Panc1 (cell line): ENCODE results near the gene HNRNPC. TPM values are rescaled to one million over a fixed set of nuclear protein-coding genes. Genes with fewer than 3 reads are reported as not detected.

Experiments
- ATAC-seq: fragments of 200-7000 bp; cut with Tn5 transposase; 2 replicates; pipeline ENCODE4 v1.9.1; 2020; ENCODE audit warnings: mild to moderate bottlenecking, moderate library complexity
- BruUV-seq: library from RNA; stranded (reverse); fragments of 400-500 nt; replicated peaks from 2 replicates; lab custom pipeline; 2021; lab: Mats Ljungman, UMichigan
- CTCF ChIA-PET: fragments of 300-600 bp; sonication (Branson Sonifier 250); formaldehyde crosslinking; loops from one replicate; lab custom pipeline; 2022; ENCODE audit warnings: antibody characterized with exemption; lab: Charles Lee
- POLR2A ChIA-PET: fragments of 300-600 bp; sonication (Branson Sonifier 250); formaldehyde crosslinking; loops from one replicate; lab custom pipeline; 2022; ENCODE audit warnings: antibody characterized with exemption; lab: Charles Lee
- DNase-seq: peaks from one replicate; pipeline ENCODE4 v3.0.0-alpha.2; 2010; ENCODE audit warnings: low read depth, low spot score
- H3K27ac ChIP-seq: 2 replicates; pipeline ENCODE4 v1.5.1; 2011; ENCODE audit warnings: mild to moderate bottlenecking, low read length, inconsistent platforms
- H3K27me3 ChIP-seq: fragments of 200-500 bp; sonication (Bioruptor generic); 2 replicates; pipeline ENCODE4 v1.6.0; 2014; ENCODE audit warnings: low read length, inconsistent platforms; ENCODE audit not compliant: control insufficient read depth, insufficient read depth
- H3K36me3 ChIP-seq: fragments of 200-500 bp; sonication (Bioruptor generic); 2 replicates; pipeline ENCODE4 v1.5.1; 2014; ENCODE audit warnings: inconsistent platforms, mild to moderate bottlenecking, low read length, moderate library complexity; ENCODE audit not compliant: control insufficient read depth, insufficient read depth
- H3K4me1 ChIP-seq: 2 replicates; pipeline ENCODE4 v1.5.1; 2011; ENCODE audit warnings: inconsistent platforms, mild to moderate bottlenecking, low read length, moderate library complexity; ENCODE audit not compliant: control insufficient read depth, insufficient read depth
- H3K4me3 ChIP-seq, 2 experiments: 2 replicates each; pipeline ENCODE4 v1.5.1; 2011 to 2012; ENCODE audit warnings: low read depth in 2 of 2, low read length in 2 of 2, mild to moderate bottlenecking in 2 of 2, inconsistent platforms in 1 of 2, moderate library complexity in 1 of 2
- H3K9me3 ChIP-seq: fragments of 200-500 bp; sonication (Bioruptor generic); 2 replicates; pipeline ENCODE4 v1.5.1; 2014; ENCODE audit warnings: low read depth, mild to moderate bottlenecking, inconsistent platforms, low read length, moderate library complexity; ENCODE audit not compliant: control insufficient read depth, insufficient read depth
- CTCF ChIP-seq: fragments of 450-650 bp; IDR thresholded peaks from 2 replicates; pipeline ENCODE4 v1.5.1; 2017; ENCODE audit warnings: mild to moderate bottlenecking
- POLR2AphosphoS5 ChIP-seq: IDR thresholded peaks from 2 replicates; pipeline ENCODE4 v1.6.1; 2012; ENCODE audit warnings: mild to moderate bottlenecking, low read depth, low read length, moderate library complexity
- REST ChIP-seq, 2 experiments: IDR thresholded peaks; 2 replicates each; pipeline ENCODE4 v1.6.1; 2011 to 2012; ENCODE audit warnings: low read depth in 2 of 2, control low read depth in 1 of 2, low read length in 1 of 2, mild to moderate bottlenecking in 1 of 2, moderate library complexity in 1 of 2; ENCODE audit not compliant: insufficient read depth in 1 of 2
- SIN3A ChIP-seq: IDR thresholded peaks from 2 replicates; pipeline ENCODE4 v1.6.1; 2012; ENCODE audit warnings: low read depth, mild to moderate bottlenecking, low read length, moderate library complexity, borderline replicate concordance; ENCODE audit not compliant: insufficient read depth
- TCF7L2 ChIP-seq: IDR thresholded peaks from 2 replicates; pipeline ENCODE4 v1.6.1; 2011; ENCODE audit warnings: mild to moderate bottlenecking, low read depth, low read length, inconsistent platforms
- in situ Hi-C: cut with HindIII; loops from 2 replicates; pipeline ENCODE4 v1.10.0; 2016; ENCODE audit warnings: low sequenced_read_pairs, low pct_unique_long_range_greater_than_20kb
- intact Hi-C: fragments of 100-400 bp; cut with micrococcal nuclease; formaldehyde crosslinking; loops from one replicate; pipeline ENCODE4 v1.10.0; 2022; ENCODE audit not compliant: unreplicated experiment
- total RNA-seq: library from RNA; stranded (reverse); gene quantifications from one replicate; pipeline ENCODE4 v1.2.1, GENCODE V29; 2021; ENCODE audit not compliant: unreplicated experiment

HNRNPC gene
- total RNA-seq, 1 experiment from 2014 or later: 537 TPM

GRCh38 chr14:21220874-21221477 lies 48.3 kb downstream of the HNRNPC start:
- H3K9me3 ChIP-seq: no peaks in the 10 kb centered on the region
- no peaks in the 10 kb centered on the region for H3K27me3 ChIP-seq
- TF ChIP-seq SIN3A (no peak), REST (IDR thresholded peaks at IDR 0.05; ENCODE audit: insufficient read depth in 1 of 2, low read depth in 2 of 2, low read length in 1 of 2) (no peak), CTCF (no peak), POLR2AphosphoS5 (no peak), TCF7L2 (no peak)
- CTCF ChIA-PET: no interaction called here
- POLR2A ChIA-PET: interaction anchor here (0.6 kb wide), 1 partner anchor 8 kb away, joined by 3 read pairs; no protein-coding TSS in a partner anchor
- H3K27ac ChIP-seq: no peak overlapping the region
- DNase-seq: no peak
- in situ Hi-C loops: no loop called here
- intact Hi-C loops: no loop called here
- no TSS peak for BruUV-seq
- ATAC-seq: no peak
- peaks cover 20% of the 10 kb centered on the region for H3K4me1 ChIP-seq
- H3K4me3 ChIP-seq: no peak overlapping the region
- peaks cover 34% of the 10 kb centered on the region for H3K36me3 ChIP-seq

GRCh38 chr14:21219561-21220111 lies 49.6 kb downstream of the HNRNPC start:
- POLR2A ChIA-PET: interaction anchor here (0.6 kb wide), 1 partner anchor 145 kb away, joined by 3 read pairs; no protein-coding TSS in a partner anchor
- H3K36me3 ChIP-seq: peaks cover 40% of the 10 kb centered on the region

More at GRCh38 chr14:21219561-21220111, 49.6 kb downstream of the HNRNPC start:
- Histone ChIP-seq H3K27me3 (no peaks in the 10 kb centered on the region), H3K4me1 (peaks cover 20% of the 10 kb centered on the region), H3K27ac (no peak overlapping the region; the same call in 1 of the 2 replicates), H3K4me3 (no peak overlapping the region), H3K9me3 (no peaks in the 10 kb centered on the region)
- CTCF ChIA-PET: no interaction called here
- in situ Hi-C loops (no loop called here), intact Hi-C loops (no loop called here)
- no peak for ATAC-seq
- TF ChIP-seq CTCF (no peak), REST (IDR thresholded peaks at IDR 0.05; ENCODE audit: insufficient read depth in 1 of 2, low read depth in 2 of 2, low read length in 1 of 2) (no peak), TCF7L2 (no peak), POLR2AphosphoS5 (no peak), SIN3A (no peak)
- DNase-seq: no peak
- BruUV-seq: TSS peak; percentile 38
